Mesendoderm (in vitro differentiated cells): ENCODE results near the gene SUPT20H.

Source experiments
- DNase-seq: peaks from one replicate; pipeline ENCODE4 v3.0.0; 2013
- H2AK5ac ChIP-seq: 2 replicates; pipeline ENCODE4 v1.6.1; 2013; ENCODE audit warnings: low read length, inconsistent platforms
- H2BK120ac ChIP-seq: 2 replicates; pipeline ENCODE4 v1.6.1; 2013; ENCODE audit warnings: low read depth, mild to moderate bottlenecking, low read length, moderate library complexity, mixed read lengths
- H2BK15ac ChIP-seq: replicated peaks from 2 replicates; pipeline ENCODE4 v1.6.1; 2013; ENCODE audit warnings: low read depth, mild to moderate bottlenecking, moderate library complexity
- H2BK5ac ChIP-seq: 2 replicates; pipeline ENCODE4 v1.6.1; 2013; ENCODE audit warnings: low read length, inconsistent platforms
- H3K18ac ChIP-seq: 2 replicates; pipeline ENCODE4 v1.6.1; 2013; ENCODE audit warnings: mild to moderate bottlenecking, low read length, mixed read lengths
- H3K23ac ChIP-seq: one replicate; pipeline ENCODE4 v1.6.1; 2013; ENCODE audit warnings: low read length
- H3K27ac ChIP-seq: 2 replicates; pipeline ENCODE4 v1.5.1; 2013; ENCODE audit warnings: low read depth, mild to moderate bottlenecking, inconsistent platforms, low read length, moderate library complexity
- H3K27me3 ChIP-seq: 2 replicates; pipeline ENCODE4 v1.6.1; 2013; ENCODE audit warnings: low read length, control low read depth, mild to moderate bottlenecking, inconsistent platforms; ENCODE audit not compliant: insufficient read depth, poor library complexity
- H3K36me3 ChIP-seq: 2 replicates; pipeline ENCODE4 v1.6.1; 2013; ENCODE audit warnings: low read length, inconsistent platforms; ENCODE audit not compliant: control insufficient read depth, insufficient read depth
- H3K4ac ChIP-seq: one replicate; pipeline ENCODE4 v1.6.1; 2013; ENCODE audit warnings: low read depth, mild to moderate bottlenecking, low read length, moderate library complexity
- H3K4me1 ChIP-seq: 2 replicates; pipeline ENCODE4 v1.6.1; 2013; ENCODE audit warnings: low read depth, low read length, inconsistent platforms; ENCODE audit not compliant: control insufficient read depth
- H3K4me2 ChIP-seq: 2 replicates; pipeline ENCODE4 v1.6.1; 2013; ENCODE audit warnings: low read length
- H3K4me3 ChIP-seq: 2 replicates; pipeline ENCODE4 v1.5.1; 2013; ENCODE audit warnings: mild to moderate bottlenecking, low read length
- H3K56ac ChIP-seq: one replicate; pipeline ENCODE4 v1.6.1; 2013; ENCODE audit warnings: low read length
- H3K79me1 ChIP-seq: 2 replicates; pipeline ENCODE4 v1.6.1; 2013; ENCODE audit warnings: low read length, inconsistent platforms
- H3K79me2 ChIP-seq: 2 replicates; pipeline ENCODE4 v1.6.1; 2013; ENCODE audit warnings: mild to moderate bottlenecking, low read length; ENCODE audit not compliant: control insufficient read depth, insufficient read depth
- H3K9ac ChIP-seq: 2 replicates; pipeline ENCODE4 v1.6.1; 2013; ENCODE audit warnings: low read length, inconsistent platforms
- H4K5ac ChIP-seq: one replicate; pipeline ENCODE4 v1.6.1; 2013; ENCODE audit warnings: low read length
- H4K8ac ChIP-seq: one replicate; pipeline ENCODE4 v1.6.1; 2013; ENCODE audit warnings: low read depth, mild to moderate bottlenecking, control low read depth, low read length, moderate library complexity
- WGBS: extraction: QIAGEN DNeasy Blood & Tissue Kit; methylation state at CpG from one replicate; pipeline ENCODE4 v1.1.7; 2013; ENCODE audit warnings: low lambda C conversion rate, missing lambda C conversion rate; ENCODE audit not compliant: insufficient coverage; ENCODE audit errors: extremely low coverage; 5-methylcytosine and 5-hydroxymethylcytosine counted together

Gene SUPT20H

GRCh38 chr13:37105251-37105714 lies 45.8 kb upstream of the SUPT20H start, which contains the start of gene CSNK1A1L:
Gene CSNK1A1L (minus strand): TSS chr13:37105664. CDS start chr13:37105256, 408 bp downstream.
- Histone ChIP-seq H3K18ac (no peak within 1 kb of the TSS), H3K4me1 (no peaks in the 10 kb centered on the region), H3K79me2 (no peaks in the 10 kb centered on the region), H2BK120ac (no peak within 1 kb of the TSS), H4K5ac (no peak within 1 kb of the TSS), H2BK15ac (no peak within 1 kb of the TSS), H3K4me3 (no peak within 1 kb of the TSS), H3K27me3 (no peaks in the 10 kb centered on the region), H4K8ac (no peak within 1 kb of the TSS), H3K4ac (no peak within 1 kb of the TSS), H2BK5ac (no peak within 1 kb of the TSS), H2AK5ac (no peak within 1 kb of the TSS), H3K27ac (no peak within 1 kb of the TSS), H3K79me1 (no peaks in the 10 kb centered on the region), H3K9ac (no peak within 1 kb of the TSS), H3K23ac (no peak within 1 kb of the TSS), H3K36me3 (no peaks in the 10 kb centered on the region), H3K4me2 (no peak within 1 kb of the TSS), H3K56ac (no peak within 1 kb of the TSS)
- WGBS = no CpG with 5 or more reads among the region's 26 CpGs
- DNase-seq = no peak

GRCh38 chr13:37102896-37103295 lies 43.4 kb upstream of the SUPT20H start:
- Histone ChIP-seq H4K5ac (no peak overlapping the region), H4K8ac (no peak overlapping the region), H3K27me3 (no peaks in the 10 kb centered on the region), H3K27ac (no peak overlapping the region), H3K56ac (no peak overlapping the region), H3K9ac (no peak overlapping the region), H3K23ac (no peak overlapping the region), H2BK15ac (no peak overlapping the region), H3K36me3 (no peaks in the 10 kb centered on the region), H2AK5ac (no peak overlapping the region), H2BK120ac (no peak overlapping the region), H3K4ac (no peak overlapping the region), H3K4me3 (no peak overlapping the region), H3K18ac (no peak overlapping the region), H3K79me2 (no peaks in the 10 kb centered on the region), H3K4me1 (no peaks in the 10 kb centered on the region), H2BK5ac (no peak overlapping the region), H3K79me1 (no peaks in the 10 kb centered on the region), H3K4me2 (no peak overlapping the region)
- WGBS = no CpG with 5 or more reads among the region's 4 CpGs
- no peak for DNase-seq

GRCh38 chr13:37101201-37101600 lies 41.7 kb upstream of the SUPT20H start:
- H3K79me2 ChIP-seq = no peaks in the 10 kb centered on the region
- no CpG with 5 or more reads among the region's 1 CpG for WGBS

DNA sequence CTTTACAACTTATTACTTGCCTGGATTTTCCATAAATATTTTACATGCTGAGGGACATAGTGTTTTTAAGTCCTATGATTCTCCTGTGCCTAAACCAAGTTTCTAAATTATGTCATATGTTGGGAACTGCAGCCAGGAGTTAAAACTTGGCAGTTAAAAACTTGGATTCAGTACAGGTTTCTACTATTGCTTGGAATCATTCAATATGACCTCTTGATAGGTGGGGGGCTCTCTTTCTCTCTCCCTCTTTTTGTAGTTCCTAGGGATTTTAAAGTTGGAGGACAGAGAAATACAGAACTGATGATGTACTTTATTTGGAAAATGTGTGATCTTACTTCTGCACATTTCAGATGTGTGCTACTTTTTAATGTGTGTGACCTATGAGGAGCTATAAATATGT lies 41.2 kb upstream of the SUPT20H start:
- Histone ChIP-seq H3K36me3 (no peaks in the 10 kb centered on the region), H3K56ac (no peak overlapping the region), H3K79me1 (no peaks in the 10 kb centered on the region), H2AK5ac (no peak overlapping the region), H2BK120ac (no peak overlapping the region), H3K4me1 (no peaks in the 10 kb centered on the region), H2BK5ac (no peak overlapping the region), H3K4ac (no peak overlapping the region), H4K8ac (no peak overlapping the region), H3K4me3 (no peak overlapping the region), H3K27ac (no peak overlapping the region), H3K79me2 (no peaks in the 10 kb centered on the region), H2BK15ac (no peak overlapping the region), H3K23ac (no peak overlapping the region), H4K5ac (no peak overlapping the region), H3K18ac (no peak overlapping the region), H3K9ac (no peak overlapping the region), H3K27me3 (no peaks in the 10 kb centered on the region), H3K4me2 (no peak overlapping the region)
- DNase-seq = no peak

More at GRCh38 chr13:37101201-37101600, 41.7 kb upstream of the SUPT20H start:
- H3K36me3 ChIP-seq = no peaks in the 10 kb centered on the region
- H2BK5ac ChIP-seq = no peak overlapping the region
- H3K4me2 ChIP-seq = no peak overlapping the region
- H3K56ac ChIP-seq = no peak overlapping the region
- no peak overlapping the region for H2BK15ac ChIP-seq
- no peak overlapping the region for H4K8ac ChIP-seq
- no peaks in the 10 kb centered on the region for H3K27me3 ChIP-seq
- H3K18ac ChIP-seq = no peak overlapping the region
- DNase-seq = no peak
- H3K79me1 ChIP-seq = no peaks in the 10 kb centered on the region
- no peaks in the 10 kb centered on the region for H3K4me1 ChIP-seq
- H3K27ac ChIP-seq = no peak overlapping the region
- H3K9ac ChIP-seq = no peak overlapping the region
- H2AK5ac ChIP-seq = no peak overlapping the region
- H2BK120ac ChIP-seq = no peak overlapping the region
- H3K4ac ChIP-seq = no peak overlapping the region
- no peak overlapping the region for H3K4me3 ChIP-seq
- no peak overlapping the region for H3K23ac ChIP-seq
- no peak overlapping the region for H4K5ac ChIP-seq

DNA sequence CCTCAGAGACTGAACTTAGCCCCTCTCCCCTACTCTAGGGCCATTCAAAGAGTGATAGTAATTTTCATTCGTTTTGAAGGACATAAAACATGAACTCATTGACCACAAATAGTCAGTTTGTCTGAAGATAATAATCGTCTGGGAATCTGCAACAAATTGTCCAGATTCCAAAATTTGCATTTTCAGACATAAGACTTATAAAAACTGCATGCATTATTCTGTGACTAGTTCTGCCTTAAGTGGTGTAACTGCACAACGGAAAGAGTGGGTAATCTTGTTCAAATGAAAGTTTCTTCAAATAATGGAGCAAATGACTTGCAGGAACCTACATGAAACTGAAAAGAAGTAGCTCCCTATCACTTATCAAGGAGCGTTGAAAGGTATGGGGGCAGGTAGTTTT lies 37.6 kb upstream of the SUPT20H start:
- Histone ChIP-seq H3K79me1 (no peaks in the 10 kb centered on the region), H3K18ac (no peak overlapping the region), H3K23ac (no peak overlapping the region), H3K9ac (no peak overlapping the region), H3K56ac (no peak overlapping the region), H3K4ac (no peak overlapping the region), H2BK15ac (no peak overlapping the region), H3K36me3 (no peaks in the 10 kb centered on the region), H3K27me3 (no peaks in the 10 kb centered on the region), H2AK5ac (no peak overlapping the region), H2BK5ac (no peak overlapping the region), H4K5ac (no peak overlapping the region), H2BK120ac (no peak overlapping the region), H3K4me2 (no peak overlapping the region), H3K4me3 (no peak overlapping the region), H3K4me1 (no peaks in the 10 kb centered on the region), H3K27ac (no peak overlapping the region), H4K8ac (no peak overlapping the region), H3K79me2 (no peaks in the 10 kb centered on the region)
- no CpG with 5 or more reads among the region's 4 CpGs for WGBS
- DNase-seq = no peak

DNA sequence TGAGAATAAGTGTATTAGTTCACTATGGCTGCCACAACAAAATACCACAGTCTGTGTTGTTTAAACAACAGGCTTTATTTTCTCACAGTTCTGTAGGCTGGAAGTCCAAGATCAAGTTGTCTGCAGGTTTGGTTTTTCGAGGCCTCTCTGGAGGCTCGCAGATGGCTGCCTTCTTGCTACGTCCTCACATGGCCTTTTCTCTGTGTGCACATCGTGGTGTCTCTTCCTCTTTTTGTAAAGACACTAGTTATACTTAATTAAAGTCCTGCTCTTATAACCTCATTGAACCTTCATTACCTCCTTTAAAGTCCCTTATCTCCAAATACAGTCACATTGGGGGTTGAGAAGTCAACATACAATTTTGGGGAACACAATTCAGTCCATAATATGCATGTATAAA lies 35.4 kb upstream of the SUPT20H start:
- no peak overlapping the region for H3K23ac ChIP-seq
- DNase-seq = no peak
- H3K27me3 ChIP-seq = no peaks in the 10 kb centered on the region
- H3K9ac ChIP-seq = no peak overlapping the region
- H3K18ac ChIP-seq = no peak overlapping the region
- no peak overlapping the region for H4K5ac ChIP-seq
- no peak overlapping the region for H4K8ac ChIP-seq
- H2BK15ac ChIP-seq = no peak overlapping the region
- no CpG with 5 or more reads among the region's 4 CpGs for WGBS
- H2AK5ac ChIP-seq = no peak overlapping the region
- no peak overlapping the region for H2BK120ac ChIP-seq
- no peaks in the 10 kb centered on the region for H3K79me1 ChIP-seq
- no peak overlapping the region for H3K4ac ChIP-seq
- H3K27ac ChIP-seq = no peak overlapping the region
- H3K56ac ChIP-seq = no peak overlapping the region
- no peaks in the 10 kb centered on the region for H3K79me2 ChIP-seq
- H3K36me3 ChIP-seq = no peaks in the 10 kb centered on the region
- no peak overlapping the region for H2BK5ac ChIP-seq
- no peak overlapping the region for H3K4me3 ChIP-seq
- no peaks in the 10 kb centered on the region for H3K4me1 ChIP-seq
- H3K4me2 ChIP-seq = no peak overlapping the region
